HL-60 (cell line): Measurements from ENCODE around the gene PLEKHO1.

Source experiments
- DNase-seq, 2 experiments: peaks; one replicate each; pipeline ENCODE4 v3.0.0-alpha.2; 2010 to 2020; ENCODE audit warnings: low read depth in 1 of 2, low spot score in 1 of 2
- H3K27ac ChIP-seq: fragments of 250-450 bp; sonication (Bioruptor Pico); replicated peaks from 2 replicates; pipeline ENCODE4 v1.5.1; 2020; ENCODE audit warnings: mild to moderate bottlenecking, moderate library complexity
- H3K27me3 ChIP-seq: fragments of 250-450 bp; sonication (Bioruptor Pico); 2 replicates; pipeline ENCODE4 v1.5.1; 2021; ENCODE audit warnings: mild to moderate bottlenecking, moderate library complexity; ENCODE audit not compliant: insufficient read depth, poor library complexity, severe bottlenecking
- H3K4me3 ChIP-seq: replicated peaks from 2 replicates; pipeline ENCODE4 v1.5.1; 2011; ENCODE audit warnings: mild to moderate bottlenecking, control low read depth, low read length; ENCODE audit not compliant: insufficient read depth
- GABPA ChIP-seq: IDR thresholded peaks from 2 replicates; pipeline ENCODE4 v1.6.1; 2012; ENCODE audit warnings: low read depth
- POLR2AphosphoS5 ChIP-seq: IDR thresholded peaks from 2 replicates; pipeline ENCODE4 v1.6.1; 2012; ENCODE audit warnings: low read depth
- REST ChIP-seq: IDR thresholded peaks from 2 replicates; pipeline ENCODE4 v1.6.1; 2012; ENCODE audit warnings: low read depth; ENCODE audit not compliant: insufficient replicate concordance
- SPI1 ChIP-seq: IDR thresholded peaks from 2 replicates; pipeline ENCODE4 v1.6.1; 2012; ENCODE audit warnings: low read depth, mild to moderate bottlenecking, borderline replicate concordance
- TF ChIP-seq, protein P1 (sequence below): IDR thresholded peaks from one replicate; pipeline ENCODE4 v1.5.1; 2011; ENCODE audit warnings: low read length, control low read depth, inconsistent platforms; ENCODE audit not compliant: insufficient read depth

PLEKHO1 gene

DNA sequence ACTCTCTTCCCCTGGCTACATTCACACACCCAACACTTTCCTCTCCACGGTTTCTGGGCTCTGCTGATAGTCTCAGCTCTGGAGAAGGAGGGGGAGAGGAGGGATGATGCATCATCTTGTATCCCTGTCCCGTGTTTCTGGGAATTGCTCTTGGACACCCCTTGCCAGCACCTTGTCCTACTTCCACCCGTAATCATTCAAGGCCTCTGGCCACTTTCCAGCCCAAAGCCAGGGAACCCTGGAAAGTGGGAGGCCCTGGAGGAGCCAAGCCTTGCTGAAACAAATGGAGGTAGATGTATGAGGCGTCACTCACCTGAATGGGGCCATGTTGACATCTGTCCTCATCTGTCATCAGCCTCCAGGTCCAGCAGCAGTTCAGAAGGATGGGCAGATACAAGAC, 4.4 kb downstream of the PLEKHO1 start:
- no peak overlapping the region for H3K4me3 ChIP-seq
- H3K27me3 ChIP-seq = no peaks in the 10 kb centered on the region
- DNase-seq = no peak
- no peak overlapping the region for H3K27ac ChIP-seq
- TF ChIP-seq, protein P1, sequence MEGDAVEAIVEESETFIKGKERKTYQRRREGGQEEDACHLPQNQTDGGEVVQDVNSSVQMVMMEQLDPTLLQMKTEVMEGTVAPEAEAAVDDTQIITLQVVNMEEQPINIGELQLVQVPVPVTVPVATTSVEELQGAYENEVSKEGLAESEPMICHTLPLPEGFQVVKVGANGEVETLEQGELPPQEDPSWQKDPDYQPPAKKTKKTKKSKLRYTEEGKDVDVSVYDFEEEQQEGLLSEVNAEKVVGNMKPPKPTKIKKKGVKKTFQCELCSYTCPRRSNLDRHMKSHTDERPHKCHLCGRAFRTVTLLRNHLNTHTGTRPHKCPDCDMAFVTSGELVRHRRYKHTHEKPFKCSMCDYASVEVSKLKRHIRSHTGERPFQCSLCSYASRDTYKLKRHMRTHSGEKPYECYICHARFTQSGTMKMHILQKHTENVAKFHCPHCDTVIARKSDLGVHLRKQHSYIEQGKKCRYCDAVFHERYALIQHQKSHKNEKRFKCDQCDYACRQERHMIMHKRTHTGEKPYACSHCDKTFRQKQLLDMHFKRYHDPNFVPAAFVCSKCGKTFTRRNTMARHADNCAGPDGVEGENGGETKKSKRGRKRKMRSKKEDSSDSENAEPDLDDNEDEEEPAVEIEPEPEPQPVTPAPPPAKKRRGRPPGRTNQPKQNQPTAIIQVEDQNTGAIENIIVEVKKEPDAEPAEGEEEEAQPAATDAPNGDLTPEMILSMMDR = no peak
- no peak for TF ChIP-seq REST
- TF ChIP-seq GABPA = no peak
- no peak for TF ChIP-seq POLR2AphosphoS5

GRCh38 chr1:150155413-150156071, 5.8 kb downstream of the PLEKHO1 start:
- no peak for TF ChIP-seq POLR2AphosphoS5
- TF ChIP-seq, protein P1 = no peak
- TF ChIP-seq GABPA = no peak
- TF ChIP-seq SPI1 = no peak
- no peak for TF ChIP-seq REST
- DNase-seq = no peak
- H3K27ac ChIP-seq = no peak overlapping the region

GRCh38 chr1:150156868-150157603, 7.3 kb downstream of the PLEKHO1 start:
- Histone ChIP-seq H3K27ac (no peak overlapping the region), H3K27me3 (no peaks in the 10 kb centered on the region), H3K4me3 (no peak overlapping the region)
- no peak for DNase-seq
- TF ChIP-seq POLR2AphosphoS5 (no peak), SPI1 (no peak), GABPA (no peak), REST (no peak)
- TF ChIP-seq, protein P1 = no peak

More at GRCh38 chr1:150155413-150156071, 5.8 kb downstream of the PLEKHO1 start:
- no peaks in the 10 kb centered on the region for H3K27me3 ChIP-seq
- no peak overlapping the region for H3K4me3 ChIP-seq
